ENCODE data around the gene TET3. TPM values are rescaled to one million over a fixed set of nuclear protein-coding genes. Genes with fewer than 3 reads are reported as not detected.

The TET3 gene
- total RNA-seq, 1 experiment from 2014 or later = 6.1 TPM

DNA sequence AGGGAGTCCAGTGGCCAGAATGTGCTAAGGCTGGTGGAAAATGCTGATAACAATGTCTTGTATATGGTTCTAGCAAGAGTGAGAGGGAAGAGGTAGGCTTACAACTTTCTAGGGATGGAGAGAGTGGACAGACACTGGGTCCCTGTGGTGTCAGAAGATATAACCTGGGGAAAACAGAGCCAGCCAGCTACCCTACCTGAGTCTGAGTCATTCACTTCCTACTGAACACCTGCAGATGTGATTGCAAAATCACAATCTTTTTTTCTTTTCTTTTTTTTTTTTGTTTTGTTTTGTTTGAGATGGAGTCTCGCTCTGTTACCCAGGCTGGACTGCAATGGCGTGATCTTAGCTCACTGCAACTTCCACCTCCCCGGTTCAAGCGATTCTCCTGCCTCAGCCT is 7.3 kb downstream of the TET3 start:
- Histone ChIP-seq H3K9me2 (replicated peaks; ENCODE audit: low read length) (no peaks in the 10 kb centered on the region), H3K36me3 (ENCODE audit: low read depth, low read length) (peaks cover 21% of the 10 kb centered on the region; the same call in 1 of the 2 replicates), H3K4me1 (ENCODE audit: insufficient read depth, low read length) (peaks cover 36% of the 10 kb centered on the region), H3K4me3 (ENCODE audit: low read length) (no peak overlapping the region), H3K9ac (ENCODE audit: low read length) (no peak overlapping the region), H3K9me3 (ENCODE audit: low read length) (no peaks in the 10 kb centered on the region), H3F3A (ENCODE audit: low read length, unreplicated experiment) (no peaks in the 10 kb centered on the region), H3K27me3 (ENCODE audit: low read length) (no peaks in the 10 kb centered on the region), H3K79me2 (ENCODE audit: low read length) (peaks cover 100% of the 10 kb centered on the region), H2AFZ (ENCODE audit: low read length) (no peak overlapping the region), H3K27ac (ENCODE audit: low read length) (no peak overlapping the region), H3K4me2 (ENCODE audit: low read length) (no peak overlapping the region), H4K20me1 (ENCODE audit: low read length) (peaks cover 46% of the 10 kb centered on the region)
- intact Hi-C loops (cut with micrococcal nuclease) = no loop called here
- DNase-seq = peak; percentile 34
- no TSS peak for BruUV-seq (replicated peaks)
- ChIA-PET CTCF (interaction anchor here (0.6 kb wide), 1 partner anchor 24 kb away, joined by 3 read pairs; no protein-coding TSS in a partner anchor), POLR2A (ENCODE audit: unreplicated experiment) (no interaction called here)
- TF ChIP-seq CTCF (conservative IDR thresholded peaks at IDR 0.05; ENCODE audit: low read depth, low read length) = no peak
- no peak for TF ChIP-seq EZH2 (IDR thresholded peaks at IDR 0.05; ENCODE audit: low read length, unreplicated experiment)
- no peak for TF ChIP-seq EZH2phosphoT487 (IDR thresholded peaks at IDR 0.05; ENCODE audit: borderline replicate concordance, low read length)
- ATAC-seq = no peak

GRCh38 chr2:73993376-73993775 is 8.7 kb downstream of the TET3 start:
- Histone ChIP-seq H3K4me1 (ENCODE audit: insufficient read depth, low read length) (peaks cover 24% of the 10 kb centered on the region), H3F3A (ENCODE audit: low read length, unreplicated experiment) (no peaks in the 10 kb centered on the region), H2AFZ (ENCODE audit: low read length) (no peak overlapping the region), H3K9me2 (replicated peaks; ENCODE audit: low read length) (no peaks in the 10 kb centered on the region), H3K79me2 (ENCODE audit: low read length) (peaks cover 100% of the 10 kb centered on the region), H3K36me3 (ENCODE audit: low read depth, low read length) (peaks cover 19% of the 10 kb centered on the region; the same call in 1 of the 2 replicates), H3K4me3 (ENCODE audit: low read length) (no peak overlapping the region), H3K4me2 (ENCODE audit: low read length) (peak overlapping the region; percentile 60), H3K27me3 (ENCODE audit: low read length) (no peaks in the 10 kb centered on the region), H3K9ac (ENCODE audit: low read length) (no peak overlapping the region), H3K27ac (ENCODE audit: low read length) (no peak overlapping the region), H3K9me3 (ENCODE audit: low read length) (no peaks in the 10 kb centered on the region), H4K20me1 (ENCODE audit: low read length) (peaks cover 39% of the 10 kb centered on the region)
- POLR2A ChIA-PET (ENCODE audit: unreplicated experiment) = no interaction called here
- DNase-seq (peak; percentile 53), ATAC-seq (peak; percentile 65)
- intact Hi-C loops (cut with micrococcal nuclease) = no loop called here
- BruUV-seq (replicated peaks) = no TSS peak
- TF ChIP-seq EZH2 (IDR thresholded peaks at IDR 0.05; ENCODE audit: low read length, unreplicated experiment) = no peak
- no peak for TF ChIP-seq CTCF (conservative IDR thresholded peaks at IDR 0.05; ENCODE audit: low read depth, low read length)
- TF ChIP-seq EZH2phosphoT487 (IDR thresholded peaks at IDR 0.05; ENCODE audit: borderline replicate concordance, low read length) = no peak
- CTCF ChIA-PET = interaction anchor here (0.5 kb wide), 1 partner anchor 60 kb away, joined by 3 read pairs; no protein-coding TSS in a partner anchor

GRCh38 chr2:73993778-73994177 is 9.1 kb downstream of the TET3 start:
- ATAC-seq (peak; percentile 22; the same call in 1 of the 2 replicates), DNase-seq (no peak)
- peaks cover 100% of the 10 kb centered on the region for H3K79me2 ChIP-seq (ENCODE audit: low read length)
- no TSS peak for BruUV-seq (replicated peaks)
- intact Hi-C loops (cut with micrococcal nuclease) = no loop called here
- no peak overlapping the region for H3K4me3 ChIP-seq (ENCODE audit: low read length)
- H3K9me3 ChIP-seq (ENCODE audit: low read length) = no peaks in the 10 kb centered on the region
- H3K9ac ChIP-seq (ENCODE audit: low read length) = no peak overlapping the region
- no peak overlapping the region for H2AFZ ChIP-seq (ENCODE audit: low read length)
- H3K27ac ChIP-seq (ENCODE audit: low read length) = no peak overlapping the region
- H4K20me1 ChIP-seq (ENCODE audit: low read length) = peaks cover 39% of the 10 kb centered on the region; the same call in 1 of the 2 replicates
- POLR2A ChIA-PET (ENCODE audit: unreplicated experiment) = no interaction called here
- H3K36me3 ChIP-seq (ENCODE audit: low read depth, low read length) = peaks cover 17% of the 10 kb centered on the region; the same call in 1 of the 2 replicates
- peak overlapping the region; percentile 60 for H3K4me2 ChIP-seq (ENCODE audit: low read length)
- TF ChIP-seq EZH2 (IDR thresholded peaks at IDR 0.05; ENCODE audit: low read length, unreplicated experiment) (no peak), EZH2phosphoT487 (IDR thresholded peaks at IDR 0.05; ENCODE audit: borderline replicate concordance, low read length) (no peak), CTCF (conservative IDR thresholded peaks at IDR 0.05; ENCODE audit: low read depth, low read length) (no peak)
- no peaks in the 10 kb centered on the region for H3K27me3 ChIP-seq (ENCODE audit: low read length)
- CTCF ChIA-PET = no interaction called here
- H3K4me1 ChIP-seq (ENCODE audit: insufficient read depth, low read length) = peaks cover 20% of the 10 kb centered on the region
- no peaks in the 10 kb centered on the region for H3K9me2 ChIP-seq (replicated peaks; ENCODE audit: low read length)
- H3F3A ChIP-seq (ENCODE audit: low read length, unreplicated experiment) = no peaks in the 10 kb centered on the region
